Stimulated activated CD8-positive, alpha-beta memory T cell treated with anti-CD3 and anti-CD28 coated beads, Interleukin-2, amount 100 ng/mL, for 1 hour (primary cell): ENCODE measurements around the gene GRAP.
A peak's percentile ranks its signal among the peaks of the same experiment; 100 is the strongest.

Experiments
- DNase-seq, 2 donors: peaks; one replicate each; pipeline ENCODE4 v3.0.0-alpha.2; 2020; ENCODE audit warnings: low read depth in 2 of 2

Gene GRAP

GRCh38 chr17:19018600-19018950, 28.2 kb downstream of the GRAP start:
- DNase-seq: no peak

- no peak for DNase-seq
Observed at GRCh38 chr17:19017804-19018599, 28.8 kb downstream of the GRAP start.

DNA sequence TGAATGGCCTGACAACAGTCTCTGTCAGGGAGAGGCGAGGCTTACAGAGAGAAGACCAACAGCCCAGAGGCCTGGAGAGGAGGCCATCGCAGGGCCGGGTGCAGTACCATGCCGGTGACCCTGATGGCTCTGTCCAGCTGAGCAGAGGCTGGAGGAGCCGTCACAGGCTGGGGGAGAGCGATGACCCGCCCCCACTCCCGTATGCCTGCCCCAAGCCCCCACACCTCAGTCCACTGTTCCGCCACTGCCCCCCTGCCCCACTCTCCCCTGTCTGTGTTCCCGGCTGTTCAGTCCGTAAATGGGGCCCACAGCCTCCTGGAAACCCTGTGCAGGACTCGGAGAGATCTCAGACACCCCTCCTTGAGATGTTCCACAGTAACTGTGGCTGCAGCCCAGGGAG, 29.4 kb downstream of the GRAP start:
- no peak for DNase-seq

GRCh38 chr17:19016881-19017280, 29.9 kb downstream of the GRAP start:
- DNase-seq: no peak

DNA sequence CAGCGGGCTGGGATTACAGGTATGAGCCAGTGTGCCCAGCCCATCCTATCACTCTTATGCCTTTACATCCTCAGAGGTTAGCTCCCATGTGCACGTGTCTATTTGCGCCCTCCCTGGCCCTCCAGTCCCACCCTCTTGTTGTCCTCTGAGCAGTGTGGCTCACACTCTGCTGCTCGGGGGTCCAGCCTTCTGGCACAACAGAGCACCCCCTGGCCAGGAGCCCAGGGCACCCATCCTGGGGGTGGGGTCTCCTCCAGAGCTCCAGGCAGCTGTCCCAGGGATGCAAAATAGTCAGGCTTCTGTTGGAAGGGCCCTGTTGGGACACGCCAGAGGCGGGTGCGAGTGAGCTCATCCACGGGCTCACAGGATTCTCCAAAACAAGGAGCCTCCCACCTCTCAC, 30.5 kb downstream of the GRAP start:
- DNase-seq: no peak

DNA sequence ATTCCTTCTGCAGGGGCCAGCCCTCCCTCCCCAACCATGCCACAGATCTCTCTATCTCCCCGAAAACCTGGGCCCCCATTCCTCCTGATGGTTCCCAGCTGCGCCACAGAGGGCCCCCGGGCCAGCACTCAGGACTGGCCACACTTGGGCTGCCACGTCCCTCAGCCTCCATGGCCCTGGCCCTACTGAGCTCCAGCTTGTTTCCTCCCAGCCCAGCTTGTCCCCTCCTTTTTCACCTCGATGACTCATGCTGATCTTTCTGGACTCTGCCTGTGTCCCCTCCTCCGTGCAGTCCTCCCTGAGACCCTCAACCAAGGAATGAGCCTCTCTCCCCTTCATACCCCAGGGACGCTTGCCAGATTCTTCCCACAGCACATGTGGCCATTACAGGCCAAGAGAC, 31.3 kb downstream of the GRAP start:
- no peak for DNase-seq

DNA sequence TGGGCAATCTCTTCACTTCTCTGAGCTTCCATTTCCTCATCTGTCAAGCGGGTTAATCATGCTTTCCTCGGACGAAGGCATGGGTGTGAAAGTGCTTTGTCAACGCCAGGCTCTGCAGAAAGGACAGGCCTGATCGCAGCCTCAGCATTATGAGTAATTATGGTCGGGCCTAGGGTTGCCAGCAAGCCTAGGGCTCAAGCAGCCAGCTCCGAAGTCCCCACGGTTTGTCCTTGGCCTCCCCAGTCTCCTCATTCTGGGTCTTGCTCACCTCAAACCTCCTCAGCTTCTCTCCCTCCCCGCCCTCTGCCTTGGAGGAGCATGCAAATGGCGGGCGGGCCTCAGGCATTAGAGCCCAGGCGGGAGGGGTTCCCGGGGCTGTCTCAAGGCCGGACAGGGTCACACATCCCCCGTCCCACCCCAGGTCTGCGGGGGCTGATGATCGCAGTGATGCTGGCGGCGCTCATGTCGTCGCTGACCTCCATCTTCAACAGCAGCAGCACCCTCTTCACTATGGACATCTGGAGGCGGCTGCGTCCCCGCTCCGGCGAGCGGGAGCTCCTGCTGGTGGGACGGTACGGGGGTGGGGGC, 32.0 kb downstream of the GRAP start:
- no peak for DNase-seq

DNA sequence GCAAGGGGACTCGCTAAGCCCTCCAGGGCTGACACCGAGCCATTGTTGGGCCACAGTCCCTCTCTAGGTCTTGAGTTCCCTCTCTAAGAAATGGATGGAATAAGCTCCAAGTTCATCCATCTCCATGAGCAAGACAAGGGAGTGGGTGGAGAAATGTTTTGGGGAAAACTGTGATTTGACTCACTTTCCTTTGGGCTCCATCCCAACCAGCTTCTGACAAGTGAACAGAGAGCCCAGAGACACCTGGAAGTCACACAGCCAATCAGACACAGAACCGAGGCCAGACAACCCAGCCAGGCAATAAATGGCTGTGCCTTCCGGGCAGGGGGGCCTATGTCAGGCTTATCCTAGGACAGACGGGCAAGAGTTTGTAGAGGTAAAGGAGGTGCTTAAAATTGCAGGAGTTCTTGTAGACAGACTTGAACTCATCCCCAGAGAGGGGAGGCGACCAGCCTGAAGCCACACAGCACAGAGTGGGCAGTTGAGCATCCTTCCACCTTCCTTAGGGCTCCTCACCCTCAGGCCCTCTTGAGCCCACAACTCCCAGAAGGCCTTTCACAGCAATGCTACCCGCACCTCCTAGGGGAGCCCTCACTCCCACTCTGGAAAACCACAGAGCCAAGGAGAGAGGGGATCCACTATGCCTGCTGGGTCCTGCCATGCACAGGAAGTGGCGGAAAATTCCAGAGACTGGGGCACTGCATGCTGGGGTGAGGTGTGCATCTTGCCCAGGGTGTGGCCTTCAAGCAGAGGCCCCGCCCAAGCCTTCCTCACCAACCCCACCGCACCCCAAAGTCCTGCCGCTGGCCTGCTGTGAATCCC, 32.7 kb downstream of the GRAP start:
- no peak for DNase-seq

- DNase-seq: no peak
Observed at GRCh38 chr17:19013226-19013625, 33.5 kb downstream of the GRAP start.

DNA sequence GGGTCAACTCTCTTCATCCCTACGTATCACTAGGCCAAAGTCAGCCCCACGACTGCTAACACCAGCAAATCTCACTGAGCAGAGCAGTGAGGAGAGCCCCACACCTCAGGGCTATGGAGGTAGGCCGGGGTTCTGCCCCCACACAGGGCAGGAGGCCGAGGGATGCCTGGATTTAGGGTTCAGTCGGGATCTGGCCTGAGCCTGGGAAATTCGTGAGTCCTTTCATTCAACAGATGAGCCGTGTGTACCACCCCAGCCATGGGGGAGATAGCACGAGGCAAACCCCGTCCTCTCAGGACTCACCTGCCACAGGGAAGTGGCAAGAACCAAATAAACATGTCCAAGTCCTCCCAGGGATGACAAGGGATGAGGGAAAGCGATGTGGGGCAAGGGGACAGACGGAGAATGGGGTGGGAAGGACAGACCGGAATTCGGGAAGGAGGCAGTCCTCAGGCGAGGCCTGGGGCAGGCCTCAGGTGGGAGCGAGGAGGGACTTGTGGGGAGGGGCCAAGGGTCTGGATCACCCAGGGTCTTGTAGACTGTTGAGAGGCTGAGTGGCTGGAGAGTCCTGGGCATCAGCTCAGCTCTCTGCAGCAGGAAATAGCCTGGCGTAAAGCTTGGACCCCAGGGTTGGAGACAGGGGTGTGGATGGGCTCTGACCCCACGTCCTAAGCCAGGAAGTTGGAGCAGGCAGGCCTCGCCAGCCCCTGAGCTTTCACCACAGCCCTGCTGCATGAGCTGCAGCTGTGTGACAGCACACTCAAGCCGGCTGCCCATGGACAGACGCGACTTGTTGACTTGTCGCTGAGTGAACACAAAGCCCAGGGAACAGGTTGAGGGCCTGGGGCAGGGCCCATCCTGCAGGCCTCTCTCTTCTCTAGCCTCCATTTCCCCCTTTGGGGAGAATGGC, 34.3 kb downstream of the GRAP start:
- DNase-seq: no peak

GRCh38 chr17:19011581-19011980, 35.2 kb downstream of the GRAP start:
- DNase-seq: no peak

- DNase-seq: no peak
Observed at GRCh38 chr17:19010729-19011505, 35.8 kb downstream of the GRAP start.

- no peak for DNase-seq
Observed at GRCh38 chr17:19009970-19010369, 36.8 kb downstream of the GRAP start.

GRCh38 chr17:19006698-19007097, 40.1 kb downstream of the GRAP start:
- DNase-seq: no peak

DNA sequence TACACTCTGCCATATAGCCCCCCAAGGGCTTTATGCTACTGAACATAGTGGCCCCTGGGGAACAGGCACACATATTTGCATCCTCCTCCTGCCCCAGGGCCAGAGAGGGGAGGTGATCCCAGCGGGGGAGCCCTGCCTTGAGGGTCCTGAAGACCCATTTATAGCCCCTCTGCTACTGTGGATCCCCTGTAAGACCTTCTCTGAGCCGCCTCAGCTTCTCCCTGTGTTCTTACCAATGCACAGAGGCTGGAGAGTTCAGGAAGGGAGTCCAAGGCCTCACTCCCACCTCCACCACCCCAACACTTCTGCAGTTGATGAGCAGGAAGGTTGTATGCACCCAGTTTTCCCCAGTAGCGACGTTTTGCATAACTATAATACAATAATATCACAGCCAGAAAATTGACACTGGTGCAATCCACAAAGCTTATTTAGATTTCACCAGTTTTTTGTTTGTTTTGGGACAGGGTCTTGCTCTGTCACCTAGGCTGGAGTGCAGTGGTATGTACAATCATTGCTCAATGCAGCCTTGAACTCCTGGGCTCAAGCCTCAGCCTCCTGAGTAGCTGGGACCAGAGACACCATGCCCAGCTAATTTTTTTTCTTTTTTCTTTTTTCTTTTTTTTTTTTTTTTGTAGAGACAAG, 40.8 kb downstream of the GRAP start:
- DNase-seq: no peak

DNA sequence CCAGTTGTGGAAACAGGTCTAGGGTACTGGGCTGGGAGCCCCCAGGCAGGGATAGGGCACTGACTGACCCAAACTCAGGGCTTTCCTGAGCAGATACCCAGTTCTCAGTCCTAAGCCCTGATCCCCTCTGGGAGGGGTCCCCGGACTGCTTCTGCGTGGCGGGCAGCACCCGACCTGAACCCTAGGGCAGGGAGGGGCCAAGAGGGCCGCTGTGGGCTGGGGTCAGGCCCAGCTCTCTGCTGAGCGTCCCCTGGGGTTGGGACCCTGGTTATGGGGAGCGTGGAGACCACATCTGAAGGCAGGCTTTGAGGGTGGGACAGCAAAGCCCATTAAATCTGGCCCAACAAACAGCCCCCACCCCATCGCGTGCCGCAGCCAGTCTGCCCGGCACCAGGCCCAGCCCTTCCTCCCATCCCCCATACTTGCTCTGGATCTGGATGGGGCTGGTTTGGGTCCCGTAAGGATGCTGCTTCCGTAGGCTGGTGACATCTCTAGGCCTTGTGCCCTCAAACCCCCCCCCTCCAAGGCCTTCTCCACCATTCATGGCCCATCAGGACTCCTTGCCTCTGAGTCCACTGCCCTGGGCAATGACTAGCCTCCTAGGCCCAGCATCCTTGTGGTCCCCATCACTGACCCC, 41.5 kb downstream of the GRAP start:
- no peak for DNase-seq

DNA sequence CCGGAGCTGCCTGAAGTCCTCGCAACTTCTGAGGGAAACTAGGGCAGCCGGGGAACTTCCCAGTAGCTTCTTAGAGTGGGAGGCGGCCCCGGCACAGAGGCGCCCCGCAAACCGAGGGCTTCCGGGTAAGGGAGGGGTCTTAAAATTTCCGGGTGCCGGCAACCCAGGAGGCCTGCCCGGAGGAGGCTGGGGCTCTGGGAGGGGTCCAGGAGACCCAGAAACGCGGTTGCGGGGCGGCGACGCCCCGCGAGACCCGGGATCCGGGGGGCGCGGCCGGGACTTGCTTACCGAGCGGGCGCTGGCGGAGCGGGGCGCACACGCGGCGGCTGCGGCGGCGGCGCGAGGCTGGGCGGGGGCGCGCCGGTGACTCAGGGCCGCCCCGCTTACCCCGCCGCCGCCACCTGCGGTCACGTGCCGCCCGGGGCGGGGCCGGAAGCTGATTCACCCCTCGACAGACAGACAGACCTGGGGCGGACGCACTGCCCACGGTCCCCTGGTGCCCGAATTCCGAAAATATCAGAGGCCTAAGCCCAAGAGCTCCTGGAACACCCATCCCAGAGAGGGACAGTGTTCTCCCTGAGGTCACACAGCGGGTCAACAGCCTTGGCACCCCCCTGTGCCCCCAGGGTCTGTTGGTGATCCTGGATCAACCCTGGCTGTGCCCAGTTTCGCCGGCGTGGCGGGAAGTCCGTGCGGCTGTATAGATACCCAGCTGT, 42.2 kb downstream of the GRAP start, which contains the start of gene FAM83G:
Gene FAM83G, minus strand, starts transcription at position 344 of the 716 bp plus-strand sequence. CDS start 723 bp downstream, outside the sequence.
- peak; percentile 79 to 83 for DNase-seq

- DNase-seq: peak; percentile 19 to 28
Observed at GRCh38 chr17:19003543-19004420, 43.0 kb downstream of the GRAP start.
